Right renal pelvis (tissue), 4 donors: ENCODE data around the gene SMOC1. TPM values are rescaled to one million over a fixed set of nuclear protein-coding genes. Genes with fewer than 3 reads are reported as not detected.
A peak's percentile ranks its signal among the peaks of the same experiment; 100 is the strongest.

Source experiments
- DNase-seq, 4 donors: peaks; one replicate each; pipeline ENCODE4 v3.0.0-alpha.2; 2013; ENCODE audit warnings: low read depth in 4 of 4, low spot score in 3 of 4, missing footprints in 1 of 4
- polyA plus RNA-seq, 4 donors: library from polyadenylated mRNA; unstranded; fragments of 120-200 nt; gene quantifications; one replicate each; pipeline ENCODE4 v1.2.1, GENCODE V29; 2013; ENCODE audit not compliant: insufficient read length in 4 of 4

SMOC1 gene
- polyA plus RNA-seq, 4 donors, result 1.8 to 2.7 (median 2.1) TPM

DNA sequence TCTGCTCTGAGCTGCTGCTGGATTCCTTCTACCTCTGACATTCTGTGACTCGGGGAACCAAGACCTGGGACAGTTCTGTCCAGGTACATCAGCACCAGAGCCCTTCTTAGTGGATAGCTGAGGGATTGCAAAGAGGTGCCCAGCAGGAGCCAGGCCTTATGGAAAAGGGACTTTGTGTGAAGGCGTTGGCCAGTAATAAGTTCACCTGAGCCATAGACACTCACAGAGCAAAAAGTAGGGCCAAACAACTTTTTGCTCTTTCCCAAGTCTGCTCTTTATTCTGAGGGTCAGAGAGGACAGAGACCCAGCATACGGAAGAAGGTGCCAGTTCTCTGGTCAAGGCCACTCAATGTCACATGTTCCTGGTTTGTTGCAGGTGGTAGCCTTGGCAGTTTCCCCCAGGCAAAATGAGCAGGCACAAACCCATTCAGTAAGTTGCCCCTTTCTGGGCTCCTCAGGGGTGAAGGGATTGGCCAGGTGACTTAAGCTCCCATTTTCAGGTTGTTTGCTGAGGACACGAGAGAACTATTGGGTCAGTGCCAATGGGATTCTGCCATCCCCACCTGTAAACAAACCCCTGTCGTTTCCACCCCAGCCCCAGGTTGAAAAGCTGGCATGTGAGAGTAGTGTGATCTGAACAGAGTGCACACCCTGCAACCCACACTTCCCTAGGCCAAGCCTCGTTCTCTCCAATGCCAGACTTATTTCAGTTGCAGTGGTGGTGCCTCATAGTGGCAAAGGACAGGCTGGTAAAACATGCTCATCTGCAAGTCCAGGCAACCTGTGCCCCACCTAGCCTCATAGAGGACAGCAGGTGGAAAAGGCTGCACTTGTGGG is 150.3 kb downstream of the SMOC1 start:
- no peak for DNase-seq

DNA sequence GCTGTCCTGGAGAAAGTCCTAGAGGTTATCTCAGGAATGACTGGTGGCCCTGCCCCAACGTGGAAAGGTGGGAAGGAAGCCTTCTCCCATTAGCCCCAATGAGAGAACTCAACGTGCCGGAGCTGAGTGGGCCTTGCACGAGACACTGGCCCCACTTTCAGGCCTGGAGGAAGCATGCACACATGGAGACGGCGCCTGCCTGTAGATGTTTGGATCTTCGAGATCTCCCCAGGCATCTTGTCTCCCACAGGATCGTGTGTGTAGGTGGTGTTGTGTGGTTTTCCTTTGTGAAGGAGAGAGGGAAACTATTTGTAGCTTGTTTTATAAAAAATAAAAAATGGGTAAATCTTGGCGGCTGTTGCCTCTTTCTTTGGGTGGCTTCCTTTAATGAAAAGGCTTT is 152.8 kb downstream of the SMOC1 start:
- no peak for DNase-seq

GRCh38 chr14:70032447-70032846 is 153.2 kb downstream of the SMOC1 start:
- DNase-seq, result no peak

DNA sequence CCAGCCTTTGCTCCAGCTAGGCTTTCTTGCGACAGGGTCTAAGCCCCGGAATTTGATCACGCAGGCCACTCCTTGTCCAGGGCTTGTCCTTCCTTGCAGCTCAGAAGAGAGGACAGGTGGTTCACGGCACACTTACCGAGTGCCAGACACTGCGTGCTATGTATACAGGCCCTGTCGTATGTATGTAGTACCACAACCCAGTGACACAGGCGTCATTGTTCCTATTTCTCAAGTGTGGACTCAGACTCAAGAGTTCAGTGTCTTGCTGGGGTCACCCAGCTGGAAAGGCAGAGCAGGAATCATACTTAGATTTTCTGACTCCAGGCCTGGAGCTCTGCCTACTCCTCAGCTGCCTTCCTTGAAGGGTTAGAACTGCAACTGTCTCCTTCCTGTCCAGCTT is 153.9 kb downstream of the SMOC1 start:
- DNase-seq, result no peak

DNA sequence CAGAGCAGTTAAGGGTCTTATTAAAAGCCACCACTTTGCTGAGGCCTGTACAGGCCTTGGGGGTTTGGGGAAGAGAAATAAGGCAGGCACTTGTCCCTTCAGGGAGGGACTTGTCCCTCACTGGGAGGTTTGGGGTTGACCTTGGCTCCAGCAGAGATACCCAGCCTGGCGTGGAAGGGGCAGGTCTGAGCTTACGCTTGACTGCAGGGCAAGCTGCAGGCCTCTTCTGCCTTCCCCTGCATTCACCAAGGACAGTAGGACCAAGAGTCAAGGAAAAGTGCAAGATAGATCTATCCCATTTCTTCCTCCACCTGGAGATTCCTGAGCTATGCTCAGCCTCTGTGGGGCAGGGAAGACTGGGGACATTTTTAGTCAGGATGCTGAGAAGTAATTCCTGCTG is 154.3 kb downstream of the SMOC1 start:
- no peak for DNase-seq

DNA sequence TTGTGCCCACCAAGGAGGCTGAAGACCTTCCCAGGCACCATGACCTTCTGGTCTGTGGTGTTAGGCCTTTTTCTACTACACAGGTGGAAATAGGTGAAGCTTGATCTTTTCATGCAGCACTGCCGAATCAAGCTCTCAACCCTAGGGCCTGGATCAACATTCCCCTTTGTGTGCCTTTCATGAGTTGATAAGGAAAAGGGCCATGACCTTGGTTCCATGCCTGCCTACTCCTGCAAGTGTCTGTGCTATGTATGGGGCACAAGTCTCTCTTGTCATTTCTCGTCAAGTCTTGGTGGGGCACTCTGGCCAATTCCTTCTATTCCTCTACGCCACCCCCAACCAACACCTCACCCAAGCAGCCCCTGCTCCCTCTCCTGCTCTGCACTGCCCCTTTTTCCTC is 155.0 kb downstream of the SMOC1 start:
- no peak for DNase-seq

- DNase-seq, result no peak
Measured at GRCh38 chr14:70036665-70037064, 157.4 kb downstream of the SMOC1 start.

DNA sequence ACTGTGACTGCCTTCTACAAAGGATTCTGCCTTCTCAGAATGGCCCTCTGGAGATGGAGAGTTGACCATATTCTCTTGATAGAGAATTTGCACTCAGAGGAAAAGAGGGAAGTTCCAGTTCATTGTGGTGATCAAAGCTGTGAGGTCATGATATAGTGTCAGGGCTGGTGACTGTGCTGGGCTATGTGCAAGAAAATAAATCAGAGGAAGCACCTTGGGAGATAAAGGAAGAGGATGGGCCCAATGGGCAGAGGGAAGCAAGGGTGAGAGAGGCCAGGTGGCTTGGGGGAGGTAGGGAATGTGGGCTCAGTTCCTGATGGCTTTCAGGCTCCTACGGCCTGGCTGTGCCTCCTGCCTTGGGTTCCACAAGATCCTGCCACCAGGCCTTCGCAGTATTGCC is 163.8 kb downstream of the SMOC1 start:
- DNase-seq, result no peak

DNA sequence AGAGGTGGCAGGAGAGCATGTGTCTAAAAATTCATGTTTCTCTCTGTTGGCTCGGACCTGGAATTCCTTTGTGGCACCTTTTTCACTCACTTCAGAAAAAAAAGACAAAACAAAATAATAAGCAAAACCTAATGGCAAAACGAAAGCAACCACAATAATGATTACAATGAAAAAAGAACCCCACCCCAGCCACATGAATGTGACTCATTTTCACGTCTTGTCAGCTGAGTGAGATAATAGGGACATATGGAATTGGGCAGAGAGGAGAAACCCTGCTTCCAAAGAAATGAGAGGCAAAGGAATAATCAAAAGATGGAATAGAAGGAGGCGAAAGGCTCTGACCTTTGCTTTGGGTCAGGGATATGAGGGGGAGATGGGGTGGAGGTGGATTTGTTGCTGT is 166.1 kb downstream of the SMOC1 start:
- no peak for DNase-seq

- DNase-seq, result peak in 3 of 4 donors; percentile 17 to 28 (median 20)
Measured at GRCh38 chr14:70045844-70046535, 166.8 kb downstream of the SMOC1 start.

DNA sequence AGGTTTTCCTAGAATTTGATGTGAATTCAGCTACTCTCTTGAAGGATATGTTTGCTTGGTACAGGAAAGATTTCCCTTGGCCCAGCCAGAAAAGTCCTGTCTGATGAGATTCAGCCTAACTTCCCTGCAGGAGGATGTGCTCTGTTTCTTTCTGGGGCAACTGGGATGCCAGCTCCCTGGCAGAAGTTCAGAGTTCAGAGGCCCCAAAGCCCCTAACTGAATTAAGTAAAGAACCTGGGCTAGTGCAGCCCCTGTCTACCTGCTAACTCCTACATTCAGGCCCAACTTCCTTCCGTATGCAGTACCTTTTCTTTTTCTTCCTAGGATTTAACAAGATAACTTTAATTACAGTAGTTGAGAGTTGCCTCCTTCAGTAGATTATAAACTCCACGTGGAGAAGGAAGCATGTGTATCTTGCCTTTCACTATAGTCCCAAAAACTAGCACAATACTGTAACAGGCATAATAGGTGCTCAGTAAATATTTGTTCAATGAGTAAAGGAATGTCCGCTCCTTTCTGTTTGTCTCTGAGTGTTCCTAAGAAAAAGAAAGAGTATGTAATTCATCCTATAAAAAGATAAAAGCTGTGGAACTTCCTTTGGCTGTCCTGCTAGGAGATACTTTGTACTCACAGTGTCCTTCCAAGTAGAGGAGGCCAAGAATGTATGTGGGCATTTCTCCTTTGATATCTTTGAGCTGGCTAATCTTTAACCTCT is 168.5 kb downstream of the SMOC1 start:
- no peak for DNase-seq

DNA sequence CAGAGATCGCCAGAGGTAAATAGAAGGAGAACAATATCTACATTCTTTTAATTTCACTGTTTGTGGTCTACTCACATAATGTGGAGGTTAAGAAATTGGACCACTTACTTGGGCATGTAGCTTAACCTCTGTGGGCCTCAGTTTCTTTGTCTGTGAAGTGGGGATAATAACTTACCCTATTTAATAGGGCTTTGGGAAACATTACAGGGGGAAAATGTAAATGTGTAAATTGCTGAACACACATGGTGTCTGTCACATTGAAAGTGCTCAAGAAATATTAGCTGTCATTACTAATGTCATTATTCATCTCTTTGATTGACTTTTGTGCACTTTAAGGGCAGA is 169.1 kb downstream of the SMOC1 start:
- DNase-seq, result no peak

- no peak for DNase-seq
Measured at GRCh38 chr14:70049605-70050004, 170.4 kb downstream of the SMOC1 start.

GRCh38 chr14:70050136-70050535 is 170.9 kb downstream of the SMOC1 start:
- DNase-seq, result no peak

DNA sequence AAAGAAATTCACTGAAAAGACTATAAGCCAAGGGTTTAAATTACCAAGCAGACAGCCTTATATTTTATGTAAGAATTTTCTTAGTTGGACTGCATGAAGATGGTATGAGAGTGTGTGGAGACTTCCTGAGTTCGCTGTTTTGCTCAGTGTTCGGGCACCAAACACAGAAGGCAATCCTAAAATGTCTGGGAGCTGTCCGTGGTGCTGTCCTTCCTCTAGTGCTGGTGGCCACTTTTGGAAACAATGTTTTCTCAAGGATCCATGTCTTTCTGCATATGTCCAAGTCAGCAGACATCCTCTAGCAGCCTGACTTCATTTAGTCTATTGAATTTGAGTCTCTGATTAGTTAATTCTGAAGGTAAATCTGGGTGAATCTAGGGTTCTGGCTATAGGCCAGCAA is 173.8 kb downstream of the SMOC1 start:
- DNase-seq, result peak; percentile 38 to 45 (median 42)

DNA sequence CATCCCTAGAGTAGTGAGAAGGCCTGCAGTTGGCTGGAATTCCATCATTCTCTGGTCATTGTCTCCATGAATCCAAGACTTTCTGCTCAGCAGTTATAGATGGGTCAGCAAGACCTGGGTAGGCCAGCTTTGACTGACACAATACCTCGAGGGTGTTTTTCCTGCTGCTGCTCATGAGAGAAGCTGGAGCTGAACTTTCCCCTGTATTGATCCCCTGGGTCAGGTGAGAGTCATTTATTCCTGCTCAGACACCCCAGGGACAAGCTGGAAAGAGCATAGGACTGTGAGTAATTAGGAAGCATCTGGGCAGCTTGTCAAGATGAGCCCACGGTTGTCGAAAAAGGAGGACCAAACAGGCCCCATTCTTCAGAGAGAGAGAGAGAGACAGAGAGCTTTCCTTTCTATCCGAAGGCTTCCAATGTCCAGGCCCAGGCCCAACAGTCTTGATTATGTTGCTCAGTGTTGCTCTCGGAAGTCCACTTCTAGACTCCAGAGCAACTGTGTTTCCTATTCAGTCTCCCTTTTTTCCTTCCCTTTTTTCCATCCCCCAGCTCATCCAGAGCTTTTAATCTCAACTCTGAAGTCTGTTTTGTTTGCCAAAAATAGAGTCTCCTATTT is 178.4 kb downstream of the SMOC1 start:
- DNase-seq, result no peak

- no peak for DNase-seq
Measured at GRCh38 chr14:70059545-70059944, 180.3 kb downstream of the SMOC1 start.

GRCh38 chr14:70061108-70061507 is 181.9 kb downstream of the SMOC1 start:
- DNase-seq, result no peak

DNA sequence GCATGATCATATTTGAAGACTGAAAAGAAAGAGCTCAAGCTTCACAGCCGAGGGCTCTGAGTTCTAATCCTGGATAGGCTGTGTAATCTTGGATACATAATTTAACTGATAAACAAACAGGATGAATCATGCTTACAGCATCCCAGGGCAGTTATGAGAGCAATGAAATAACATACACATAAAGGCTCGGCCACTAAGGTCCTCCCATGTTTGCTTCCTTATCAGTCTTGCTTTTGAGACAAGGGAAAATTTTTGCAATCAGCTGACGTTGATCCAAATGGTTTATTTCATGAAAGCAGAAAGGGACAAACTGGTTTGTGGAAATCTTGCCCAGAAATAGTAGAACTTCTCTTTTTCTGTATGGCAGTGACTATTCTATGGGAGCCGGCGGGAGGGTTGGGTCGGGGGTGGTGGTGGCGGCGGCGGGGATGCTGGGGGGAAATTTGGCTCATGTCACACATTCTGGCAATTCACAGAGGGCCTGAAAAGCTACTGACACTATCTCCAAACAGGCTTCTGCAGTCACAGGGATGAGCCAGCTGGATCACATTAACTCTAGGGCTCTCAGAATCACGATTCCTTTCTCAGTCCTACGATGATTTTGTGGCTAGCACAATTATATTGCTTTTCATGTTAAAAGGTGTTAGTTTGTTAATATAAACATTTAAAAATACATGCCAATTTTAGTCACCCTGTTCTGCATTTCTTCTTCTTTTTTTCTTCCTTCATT is 185.1 kb downstream of the SMOC1 start:
- DNase-seq, result no peak

- DNase-seq, result no peak
Measured at GRCh38 chr14:70067810-70068209, 188.6 kb downstream of the SMOC1 start.

DNA sequence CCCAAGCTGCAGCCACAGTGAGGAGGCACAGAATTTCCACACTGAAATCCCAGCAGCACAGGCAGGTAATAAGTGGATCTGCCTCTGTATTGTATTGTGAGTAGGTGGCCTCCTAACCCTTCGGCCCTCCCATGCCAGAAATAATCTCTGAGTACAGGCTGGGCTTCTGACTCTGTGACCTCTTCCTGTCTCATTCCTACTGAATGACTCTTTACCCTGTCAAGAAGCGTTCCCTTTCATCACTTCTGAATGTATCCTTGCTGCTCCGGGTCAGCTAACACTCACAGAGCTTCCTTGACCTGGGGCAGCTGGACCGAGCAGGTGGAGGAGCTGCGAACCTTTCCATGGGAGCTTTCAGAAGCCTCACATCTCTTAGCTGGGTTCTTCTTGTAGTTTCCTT is 190.0 kb downstream of the SMOC1 start:
- no peak for DNase-seq
